SU-DHL-6 (cell line): ENCODE measurements around the gene IRF2BPL.

ENCODE experiments used
- H2AFZ ChIP-seq: fragments of 200-600 bp; sonication (generic); 2 replicates; pipeline ENCODE4 v1.6.1; 2014; ENCODE audit warnings: low read depth, mild to moderate bottlenecking, moderate library complexity, mixed read lengths, antibody characterized with exemption, low read length; ENCODE audit not compliant: severe bottlenecking
- H3F3A ChIP-seq: fragments of 200-600 bp; shearing (Covaris generic); 2 replicates; pipeline ENCODE4 v1.6.0; 2016; ENCODE audit warnings: antibody characterized with exemption, mild to moderate bottlenecking; ENCODE audit not compliant: insufficient read depth
- H3K27ac ChIP-seq: fragments of 200-600 bp; sonication (generic); 2 replicates; pipeline ENCODE4 v1.5.1; 2016; ENCODE audit warnings: low read depth, mild to moderate bottlenecking, low read length, moderate library complexity, mixed read lengths
- H3K27me3 ChIP-seq: fragments of 200-600 bp; sonication (generic), shearing (Covaris generic); 2 replicates; pipeline ENCODE4 v1.6.0; 2014; ENCODE audit warnings: mild to moderate bottlenecking, low read length
- H3K36me3 ChIP-seq: fragments of 200-600 bp; sonication (generic); 2 replicates; pipeline ENCODE4 v1.6.1; 2014; ENCODE audit warnings: mild to moderate bottlenecking, low read length, mixed read lengths
- H3K4me2 ChIP-seq: fragments of 300-600, 200-600 bp; shearing (Covaris generic), sonication (generic); 2 replicates; pipeline ENCODE4 v1.6.0; 2014; ENCODE audit warnings: low read length, low read depth, mild to moderate bottlenecking; ENCODE audit not compliant: poor library complexity, severe bottlenecking
- H3K4me3 ChIP-seq: fragments of 200-600 bp; sonication (generic); 2 replicates; pipeline ENCODE4 v1.5.1; 2014; ENCODE audit warnings: antibody characterized with exemption, low read length, mild to moderate bottlenecking, mixed read lengths; ENCODE audit not compliant: insufficient read depth, poor library complexity, severe bottlenecking
- H3K79me2 ChIP-seq: fragments of 200-600 bp; sonication (generic); 2 replicates; pipeline ENCODE4 v1.6.1; 2014; ENCODE audit warnings: mild to moderate bottlenecking, low read length, moderate library complexity; ENCODE audit not compliant: insufficient read depth
- H3K9ac ChIP-seq: fragments of 200-600 bp; sonication (generic); 2 replicates; pipeline ENCODE4 v1.7.0; 2014; ENCODE audit warnings: mild to moderate bottlenecking, low read length
- H3K9me2 ChIP-seq: fragments of 200-600 bp; sonication (generic); replicated peaks from 2 replicates; pipeline ENCODE4 v1.6.1; 2014; ENCODE audit warnings: low read length; ENCODE audit not compliant: insufficient read depth
- H3K9me3 ChIP-seq: fragments of 200-600 bp; sonication (generic); 2 replicates; pipeline ENCODE4 v1.6.1; 2014; ENCODE audit warnings: low read length, mixed read lengths; ENCODE audit not compliant: insufficient read depth
- H4K20me1 ChIP-seq: fragments of 200-600 bp; sonication (generic); 2 replicates; pipeline ENCODE4 v1.6.1; 2014; ENCODE audit warnings: low read depth, mild to moderate bottlenecking, antibody characterized with exemption, low read length, moderate library complexity, mixed read lengths
- EZH2phosphoT487 ChIP-seq: fragments of 200-600 bp; sonication (generic), shearing (Covaris generic); conservative IDR thresholded peaks from 2 replicates; pipeline ENCODE4 v1.6.1; 2018; ENCODE audit warnings: mild to moderate bottlenecking, antibody characterized with exemption, low read length, moderate library complexity, mixed read lengths
- TF ChIP-seq, protein P1 (sequence below): fragments of 200-600 bp; sonication (generic); IDR thresholded peaks from one replicate; pipeline ENCODE4 v1.5.1; 2017; ENCODE audit warnings: antibody characterized with exemption, mild to moderate bottlenecking, low read length, moderate library complexity; ENCODE audit not compliant: insufficient read depth, poor library complexity, severe bottlenecking

Gene IRF2BPL

GRCh38 chr14:77051116-77051515 is 22.6 kb upstream of the IRF2BPL start:
- no peak for TF ChIP-seq EZH2phosphoT487
- TF ChIP-seq, protein P1, sequence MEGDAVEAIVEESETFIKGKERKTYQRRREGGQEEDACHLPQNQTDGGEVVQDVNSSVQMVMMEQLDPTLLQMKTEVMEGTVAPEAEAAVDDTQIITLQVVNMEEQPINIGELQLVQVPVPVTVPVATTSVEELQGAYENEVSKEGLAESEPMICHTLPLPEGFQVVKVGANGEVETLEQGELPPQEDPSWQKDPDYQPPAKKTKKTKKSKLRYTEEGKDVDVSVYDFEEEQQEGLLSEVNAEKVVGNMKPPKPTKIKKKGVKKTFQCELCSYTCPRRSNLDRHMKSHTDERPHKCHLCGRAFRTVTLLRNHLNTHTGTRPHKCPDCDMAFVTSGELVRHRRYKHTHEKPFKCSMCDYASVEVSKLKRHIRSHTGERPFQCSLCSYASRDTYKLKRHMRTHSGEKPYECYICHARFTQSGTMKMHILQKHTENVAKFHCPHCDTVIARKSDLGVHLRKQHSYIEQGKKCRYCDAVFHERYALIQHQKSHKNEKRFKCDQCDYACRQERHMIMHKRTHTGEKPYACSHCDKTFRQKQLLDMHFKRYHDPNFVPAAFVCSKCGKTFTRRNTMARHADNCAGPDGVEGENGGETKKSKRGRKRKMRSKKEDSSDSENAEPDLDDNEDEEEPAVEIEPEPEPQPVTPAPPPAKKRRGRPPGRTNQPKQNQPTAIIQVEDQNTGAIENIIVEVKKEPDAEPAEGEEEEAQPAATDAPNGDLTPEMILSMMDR: no peak
- no peak overlapping the region for H3K27ac ChIP-seq
- H3K4me3 ChIP-seq: no peak overlapping the region
- H3K9me3 ChIP-seq: no peaks in the 10 kb centered on the region
- no peaks in the 10 kb centered on the region for H3F3A ChIP-seq
- no peaks in the 10 kb centered on the region for H3K27me3 ChIP-seq
- no peak overlapping the region for H3K4me2 ChIP-seq
- H3K36me3 ChIP-seq: no peaks in the 10 kb centered on the region
- no peaks in the 10 kb centered on the region for H3K9me2 ChIP-seq
- H4K20me1 ChIP-seq: no peaks in the 10 kb centered on the region
- no peak overlapping the region for H3K9ac ChIP-seq
- no peak overlapping the region for H2AFZ ChIP-seq
- no peaks in the 10 kb centered on the region for H3K79me2 ChIP-seq

DNA sequence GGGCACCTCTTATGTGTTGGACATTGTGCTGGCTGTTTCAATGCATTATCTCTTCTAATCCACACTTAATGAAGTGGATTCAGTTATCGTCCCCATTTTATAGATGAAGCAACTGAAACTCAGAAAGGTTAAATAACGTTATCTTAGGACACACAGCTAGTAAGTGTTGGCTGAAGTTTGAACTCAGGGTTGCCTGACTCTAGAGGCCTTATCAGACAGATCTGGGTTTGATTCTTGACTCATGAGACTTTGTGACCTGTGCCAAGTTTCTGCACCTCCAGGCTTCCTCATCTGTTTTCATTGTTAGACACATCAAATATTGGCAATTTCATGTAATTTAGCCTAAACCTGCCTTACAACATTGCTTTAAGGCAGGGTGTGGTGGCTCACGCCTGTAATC is 18.2 kb upstream of the IRF2BPL start:
- 0 out of 2 replicates have a peak, but pooled peaks cover 3% of the 10 kb centered on the region for H3K27me3 ChIP-seq
- no peaks in the 10 kb centered on the region for H3K9me3 ChIP-seq
- no peaks in the 10 kb centered on the region for H4K20me1 ChIP-seq
- H3K9ac ChIP-seq: no peak overlapping the region
- H3K9me2 ChIP-seq: no peaks in the 10 kb centered on the region
- no peak overlapping the region for H2AFZ ChIP-seq
- no peaks in the 10 kb centered on the region for H3K36me3 ChIP-seq
- H3K27ac ChIP-seq: no peak overlapping the region
- TF ChIP-seq, protein P1: no peak
- TF ChIP-seq EZH2phosphoT487: no peak
- no peak overlapping the region for H3K4me3 ChIP-seq
- no peak overlapping the region for H3K4me2 ChIP-seq
- no peaks in the 10 kb centered on the region for H3K79me2 ChIP-seq
- peaks cover 3% of the 10 kb centered on the region; the same call in 1 of the 2 replicates for H3F3A ChIP-seq

DNA sequence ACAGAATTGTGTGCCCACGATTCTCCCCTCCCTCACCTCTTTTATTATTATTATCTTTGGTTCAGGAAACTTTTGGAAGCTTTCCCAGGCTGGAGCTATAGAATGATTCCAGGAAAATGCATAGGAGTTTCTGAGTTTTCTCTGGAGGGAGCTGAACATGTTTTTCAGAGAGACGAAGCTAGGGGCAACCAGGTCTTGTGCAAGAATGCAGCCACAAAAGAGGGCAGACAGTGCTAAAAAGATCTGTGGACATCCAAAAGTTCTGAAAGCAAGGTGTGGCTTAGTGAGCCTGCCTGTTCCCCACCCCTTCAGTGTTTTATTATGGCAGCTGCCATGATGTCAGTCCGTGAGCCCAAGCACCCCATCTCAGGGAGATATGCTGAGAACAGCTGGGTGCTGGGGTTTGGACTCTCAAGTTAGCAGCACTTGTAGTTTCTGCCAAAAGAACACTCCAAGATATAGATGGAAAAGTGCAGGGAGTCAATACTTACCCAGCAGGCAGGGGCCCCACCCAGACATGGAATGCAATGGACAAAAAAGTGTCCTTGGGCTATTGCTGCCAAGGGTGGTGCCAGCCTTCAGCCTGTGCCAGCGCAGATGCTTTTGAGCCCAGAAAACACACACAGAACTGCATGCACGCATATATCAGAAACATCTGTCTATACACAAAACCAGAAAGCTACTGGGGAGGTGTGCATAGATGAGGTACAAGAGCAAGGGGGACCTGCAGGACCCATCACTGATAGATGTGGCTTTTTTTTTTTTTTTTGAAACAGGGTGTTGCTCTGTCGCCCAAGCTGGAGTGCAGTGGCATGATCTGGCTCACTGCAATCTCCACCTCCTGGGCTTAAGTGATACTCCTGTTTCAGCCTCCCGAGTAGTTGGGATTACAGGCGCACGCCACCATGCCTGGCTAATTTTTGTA is 17.0 kb upstream of the IRF2BPL start:
- no peaks in the 10 kb centered on the region for H3K79me2 ChIP-seq
- peaks cover 11% of the 10 kb centered on the region; the same call in 1 of the 2 replicates for H3F3A ChIP-seq
- H4K20me1 ChIP-seq: no peaks in the 10 kb centered on the region
- TF ChIP-seq, protein P1: no peak
- TF ChIP-seq EZH2phosphoT487: no peak
- no peak overlapping the region for H3K4me3 ChIP-seq
- no peaks in the 10 kb centered on the region for H3K9me3 ChIP-seq
- no peaks in the 10 kb centered on the region for H3K9me2 ChIP-seq
- no peak overlapping the region for H3K4me2 ChIP-seq
- H2AFZ ChIP-seq: no peak overlapping the region
- H3K36me3 ChIP-seq: no peaks in the 10 kb centered on the region
- no peak overlapping the region for H3K27ac ChIP-seq
- no peak overlapping the region for H3K9ac ChIP-seq
- 0 out of 2 replicates have a peak, but pooled peaks cover 3% of the 10 kb centered on the region for H3K27me3 ChIP-seq
